ENCODE data around the gene SLC39A11.

GRCh38 chr17:72692676-72693075 is 399.8 kb downstream of the SLC39A11 start:
- no peak for TF ChIP-seq USF1 (CRISPR knock-in tag; IDR thresholded peaks at IDR 0.05)
- TF ChIP-seq, protein P1, sequence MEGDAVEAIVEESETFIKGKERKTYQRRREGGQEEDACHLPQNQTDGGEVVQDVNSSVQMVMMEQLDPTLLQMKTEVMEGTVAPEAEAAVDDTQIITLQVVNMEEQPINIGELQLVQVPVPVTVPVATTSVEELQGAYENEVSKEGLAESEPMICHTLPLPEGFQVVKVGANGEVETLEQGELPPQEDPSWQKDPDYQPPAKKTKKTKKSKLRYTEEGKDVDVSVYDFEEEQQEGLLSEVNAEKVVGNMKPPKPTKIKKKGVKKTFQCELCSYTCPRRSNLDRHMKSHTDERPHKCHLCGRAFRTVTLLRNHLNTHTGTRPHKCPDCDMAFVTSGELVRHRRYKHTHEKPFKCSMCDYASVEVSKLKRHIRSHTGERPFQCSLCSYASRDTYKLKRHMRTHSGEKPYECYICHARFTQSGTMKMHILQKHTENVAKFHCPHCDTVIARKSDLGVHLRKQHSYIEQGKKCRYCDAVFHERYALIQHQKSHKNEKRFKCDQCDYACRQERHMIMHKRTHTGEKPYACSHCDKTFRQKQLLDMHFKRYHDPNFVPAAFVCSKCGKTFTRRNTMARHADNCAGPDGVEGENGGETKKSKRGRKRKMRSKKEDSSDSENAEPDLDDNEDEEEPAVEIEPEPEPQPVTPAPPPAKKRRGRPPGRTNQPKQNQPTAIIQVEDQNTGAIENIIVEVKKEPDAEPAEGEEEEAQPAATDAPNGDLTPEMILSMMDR (IDR thresholded peaks at IDR 0.05) = no peak
- TF ChIP-seq ZBTB21 (CRISPR knock-in tag; IDR thresholded peaks at IDR 0.05; ENCODE audit: borderline replicate concordance) = no peak
- TF ChIP-seq CBFB (CRISPR knock-in tag; IDR thresholded peaks at IDR 0.05; ENCODE audit: low read depth) = no peak
- TF ChIP-seq ATF1 (CRISPR knock-in tag; IDR thresholded peaks at IDR 0.05) = no peak
- TF ChIP-seq MXD4 (CRISPR knock-in tag; IDR thresholded peaks at IDR 0.05; ENCODE audit: borderline replicate concordance) = no peak
- no peak for TF ChIP-seq ERG (CRISPR knock-in tag; IDR thresholded peaks at IDR 0.05)
- TF ChIP-seq, protein P2, sequence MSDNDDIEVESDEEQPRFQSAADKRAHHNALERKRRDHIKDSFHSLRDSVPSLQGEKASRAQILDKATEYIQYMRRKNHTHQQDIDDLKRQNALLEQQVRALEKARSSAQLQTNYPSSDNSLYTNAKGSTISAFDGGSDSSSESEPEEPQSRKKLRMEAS (CRISPR knock-in tag; IDR thresholded peaks at IDR 0.05) = no peak
- TF ChIP-seq USF2 (CRISPR knock-in tag; IDR thresholded peaks at IDR 0.05) = no peak
- TF ChIP-seq, protein P3, sequence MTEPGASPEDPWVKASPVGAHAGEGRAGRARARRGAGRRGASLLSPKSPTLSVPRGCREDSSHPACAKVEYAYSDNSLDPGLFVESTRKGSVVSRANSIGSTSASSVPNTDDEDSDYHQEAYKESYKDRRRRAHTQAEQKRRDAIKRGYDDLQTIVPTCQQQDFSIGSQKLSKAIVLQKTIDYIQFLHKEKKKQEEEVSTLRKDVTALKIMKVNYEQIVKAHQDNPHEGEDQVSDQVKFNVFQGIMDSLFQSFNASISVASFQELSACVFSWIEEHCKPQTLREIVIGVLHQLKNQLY (CRISPR knock-in tag; IDR thresholded peaks at IDR 0.05) = no peak
- no peak for TF ChIP-seq FOXJ3 (CRISPR knock-in tag; IDR thresholded peaks at IDR 0.05; ENCODE audit: borderline replicate concordance)
- no peak for TF ChIP-seq NFYB (CRISPR knock-in tag; conservative IDR thresholded peaks at IDR 0.05; ENCODE audit: low read depth)
- no peak for TF ChIP-seq TCF7 (CRISPR knock-in tag; IDR thresholded peaks at IDR 0.05; ENCODE audit: low read depth)
